Karpas-422 (cell line): ENCODE measurements around the gene NUDCD3. TPM values are rescaled to one million over a fixed set of nuclear protein-coding genes. Genes with fewer than 3 reads are reported as not detected.

Source experiments
- DNase-seq: peaks from one replicate; pipeline ENCODE4 v3.0.0-alpha.2; 2015
- H2AFZ ChIP-seq: fragments of 200-600 bp; sonication (generic); 2 replicates; pipeline ENCODE4 v1.6.1; 2014; ENCODE audit warnings: antibody characterized with exemption, low read length, mixed read lengths
- H3K27ac ChIP-seq: fragments of 200-600 bp; sonication (generic); 2 replicates; pipeline ENCODE4 v1.5.1; 2014; ENCODE audit warnings: mild to moderate bottlenecking, low read length, moderate library complexity
- H3K27me3 ChIP-seq: fragments of 200-600 bp; sonication (generic); 2 replicates; pipeline ENCODE4 v1.6.1; 2014; ENCODE audit warnings: low read length, mixed read lengths
- H3K36me3 ChIP-seq: fragments of 200-600 bp; sonication (generic); 2 replicates; pipeline ENCODE4 v1.6.1; 2014; ENCODE audit warnings: low read length, mixed read lengths; ENCODE audit not compliant: insufficient read depth
- H3K4me1 ChIP-seq: fragments of 200-600 bp; sonication (generic); 2 replicates; pipeline ENCODE4 v1.6.1; 2014; ENCODE audit warnings: mild to moderate bottlenecking, low read length, mixed read lengths
- H3K4me2 ChIP-seq: fragments of 200-600 bp; sonication (generic); 2 replicates; pipeline ENCODE4 v1.6.1; 2014; ENCODE audit warnings: low read length, low read depth, mild to moderate bottlenecking; ENCODE audit not compliant: poor library complexity, severe bottlenecking
- H3K4me3 ChIP-seq: fragments of 200-600 bp; sonication (generic); 2 replicates; pipeline ENCODE4 v1.5.1; 2014; ENCODE audit warnings: mild to moderate bottlenecking, antibody characterized with exemption, low read length, mixed read lengths
- H3K79me2 ChIP-seq: fragments of 200-600 bp; sonication (generic); 2 replicates; pipeline ENCODE4 v1.6.1; 2014; ENCODE audit warnings: mild to moderate bottlenecking, low read length, mixed read lengths
- H3K9ac ChIP-seq: fragments of 200-600 bp; sonication (generic); 2 replicates; pipeline ENCODE4 v1.6.0; 2014; ENCODE audit warnings: low read length
- H3K9me2 ChIP-seq: fragments of 200-600 bp; sonication (generic), shearing (Covaris generic); replicated peaks from 2 replicates; pipeline ENCODE4 v1.6.0; 2014; ENCODE audit warnings: mild to moderate bottlenecking, low read length, moderate library complexity; ENCODE audit not compliant: insufficient read depth
- H3K9me3 ChIP-seq: fragments of 300-700, 200-600 bp; sonication (generic); 2 replicates; pipeline ENCODE4 v1.6.1; 2014; ENCODE audit warnings: low read length, mixed read lengths
- H4K20me1 ChIP-seq: fragments of 200-600 bp; sonication (generic); 2 replicates; pipeline ENCODE4 v1.6.1; 2014; ENCODE audit warnings: mild to moderate bottlenecking, antibody characterized with exemption, low read length, low read depth; ENCODE audit not compliant: insufficient read depth
- total RNA-seq: library from RNA; depleted of rRNA; stranded (reverse); fragments of >200 nt; shearing (Covaris generic); gene quantifications from 2 replicates; pipeline ENCODE4 v1.2.3, GENCODE V29; 2014; ENCODE audit warnings: low replicate concordance

Gene NUDCD3
- total RNA-seq, 1 experiment from 2014 or later = 56.1 TPM

- H3K9me2 ChIP-seq = no peaks in the 10 kb centered on the region
- no peak overlapping the region for H2AFZ ChIP-seq
- H3K79me2 ChIP-seq = peaks cover 93% of the 10 kb centered on the region
- peaks cover 16% of the 10 kb centered on the region; the same call in 1 of the 2 replicates for H3K36me3 ChIP-seq
- H3K27ac ChIP-seq = peak overlapping the region; percentile 78
- peak overlapping the region; percentile 51 for H3K4me2 ChIP-seq
- no peaks in the 10 kb centered on the region for H3K27me3 ChIP-seq
- 0 out of 2 replicates have a peak overlapping the region, but pooled peaks have one; percentile 11 for H3K9ac ChIP-seq
- H4K20me1 ChIP-seq = no peaks in the 10 kb centered on the region
- DNase-seq = peak; percentile 80
- no peaks in the 10 kb centered on the region for H3K9me3 ChIP-seq
- H3K4me3 ChIP-seq = peak overlapping the region; percentile 7; the same call in 1 of the 2 replicates
- H3K4me1 ChIP-seq = peaks cover 46% of the 10 kb centered on the region
Measured at GRCh38 chr7:44460325-44460724, 30.1 kb downstream of the NUDCD3 start.

GRCh38 chr7:44455155-44455554, 35.3 kb downstream of the NUDCD3 start:
- no peak for DNase-seq
- H3K4me3 ChIP-seq = no peak overlapping the region
- H3K9me3 ChIP-seq = no peaks in the 10 kb centered on the region
- no peaks in the 10 kb centered on the region for H3K9me2 ChIP-seq
- H3K9ac ChIP-seq = no peak overlapping the region
- H3K27me3 ChIP-seq = no peaks in the 10 kb centered on the region
- H3K79me2 ChIP-seq = peaks cover 92% of the 10 kb centered on the region
- no peak overlapping the region for H3K27ac ChIP-seq
- H3K4me1 ChIP-seq = peaks cover 16% of the 10 kb centered on the region
- H3K4me2 ChIP-seq = no peak overlapping the region
- no peak overlapping the region for H2AFZ ChIP-seq
- no peaks in the 10 kb centered on the region for H4K20me1 ChIP-seq
- H3K36me3 ChIP-seq = peaks cover 20% of the 10 kb centered on the region; the same call in 1 of the 2 replicates

DNA sequence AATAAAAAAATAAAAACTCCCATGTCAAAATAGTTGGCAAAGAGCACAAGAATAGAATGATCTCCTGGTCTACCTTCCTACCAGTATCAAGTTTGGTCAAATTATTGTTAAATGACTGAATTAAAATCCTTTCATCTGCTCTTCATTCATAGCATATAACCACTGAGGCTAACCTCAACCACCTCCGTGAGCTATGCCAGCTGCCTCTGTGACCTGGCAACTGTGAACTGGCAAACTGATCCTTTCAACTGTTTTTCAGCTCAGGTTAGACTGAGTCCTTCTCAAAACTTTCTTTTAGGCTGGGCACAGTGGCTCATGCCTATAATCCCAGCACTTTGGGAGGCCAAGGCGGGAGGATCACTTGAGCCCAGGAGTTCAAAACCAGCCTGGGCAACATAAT, 36.1 kb downstream of the NUDCD3 start:
- no peak overlapping the region for H3K9ac ChIP-seq
- no peaks in the 10 kb centered on the region for H3K27me3 ChIP-seq
- no peaks in the 10 kb centered on the region for H3K9me3 ChIP-seq
- H2AFZ ChIP-seq = no peak overlapping the region
- H3K4me2 ChIP-seq = no peak overlapping the region
- no peaks in the 10 kb centered on the region for H3K9me2 ChIP-seq
- H3K27ac ChIP-seq = no peak overlapping the region
- H4K20me1 ChIP-seq = no peaks in the 10 kb centered on the region
- no peak overlapping the region for H3K4me3 ChIP-seq
- no peak for DNase-seq
- peaks cover 92% of the 10 kb centered on the region for H3K79me2 ChIP-seq
- H3K4me1 ChIP-seq = peaks cover 16% of the 10 kb centered on the region
- peaks cover 13% of the 10 kb centered on the region; the same call in 1 of the 2 replicates for H3K36me3 ChIP-seq

DNA sequence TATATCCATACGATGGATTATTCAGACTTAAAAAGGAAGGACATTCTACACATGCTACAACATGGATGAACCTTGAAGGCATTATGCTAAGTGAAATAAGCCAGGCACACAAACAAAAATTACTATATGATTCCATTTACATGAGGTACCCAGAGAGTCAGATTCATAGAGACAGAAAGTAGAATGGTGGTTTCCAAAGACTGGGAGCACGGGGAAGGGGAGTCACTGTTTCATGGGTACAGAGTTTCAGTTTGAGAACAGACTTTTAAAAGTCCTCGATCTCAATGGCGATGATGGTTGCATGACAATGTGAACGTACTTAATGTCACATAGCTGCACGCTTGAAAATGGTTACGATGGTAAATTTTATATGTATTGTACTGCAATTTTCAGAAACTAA, 39.3 kb downstream of the NUDCD3 start:
- Histone ChIP-seq H3K36me3 (peaks cover 12% of the 10 kb centered on the region; the same call in 1 of the 2 replicates), H4K20me1 (no peaks in the 10 kb centered on the region), H3K27me3 (no peaks in the 10 kb centered on the region), H3K27ac (no peak overlapping the region), H3K9ac (no peak overlapping the region), H3K9me3 (no peaks in the 10 kb centered on the region), H3K4me1 (peaks cover 30% of the 10 kb centered on the region), H3K79me2 (peaks cover 93% of the 10 kb centered on the region), H3K9me2 (no peaks in the 10 kb centered on the region), H2AFZ (no peak overlapping the region), H3K4me2 (no peak overlapping the region), H3K4me3 (no peak overlapping the region)
- no peak for DNase-seq

DNA sequence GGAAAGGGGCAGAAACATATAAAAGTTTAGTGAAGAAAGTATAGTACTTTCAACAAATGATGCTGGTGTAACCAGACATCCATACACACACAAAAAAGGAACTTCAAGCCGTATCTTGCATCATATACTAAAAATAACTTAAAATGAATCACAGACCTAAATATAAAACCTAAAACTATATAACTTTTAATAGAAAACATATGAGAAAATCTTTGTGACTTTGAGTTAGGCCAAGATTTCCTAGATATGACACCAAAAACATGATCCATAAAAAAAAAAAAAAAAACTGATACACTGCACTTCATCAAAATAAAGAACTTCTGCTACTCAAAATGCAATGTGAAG, 40.9 kb downstream of the NUDCD3 start:
- no peak overlapping the region for H3K4me3 ChIP-seq
- H3K27me3 ChIP-seq = no peaks in the 10 kb centered on the region
- H4K20me1 ChIP-seq = peaks cover 6% of the 10 kb centered on the region; the same call in 1 of the 2 replicates
- H3K27ac ChIP-seq = peak overlapping the region; percentile 63
- H3K9me3 ChIP-seq = no peaks in the 10 kb centered on the region
- DNase-seq = peak; percentile 56
- H3K9me2 ChIP-seq = no peaks in the 10 kb centered on the region
- no peak overlapping the region for H2AFZ ChIP-seq
- peaks cover 37% of the 10 kb centered on the region for H3K4me1 ChIP-seq
- H3K9ac ChIP-seq = no peak overlapping the region
- H3K4me2 ChIP-seq = peak overlapping the region; percentile 29
- H3K79me2 ChIP-seq = peaks cover 95% of the 10 kb centered on the region
- peaks cover 17% of the 10 kb centered on the region for H3K36me3 ChIP-seq

GRCh38 chr7:44448922-44449583, 41.4 kb downstream of the NUDCD3 start:
- no peak for DNase-seq
- H2AFZ ChIP-seq = no peak overlapping the region
- peaks cover 95% of the 10 kb centered on the region for H3K79me2 ChIP-seq
- H3K9me3 ChIP-seq = no peaks in the 10 kb centered on the region
- peaks cover 6% of the 10 kb centered on the region; the same call in 1 of the 2 replicates for H4K20me1 ChIP-seq
- peak overlapping the region; percentile 63 for H3K27ac ChIP-seq
- H3K36me3 ChIP-seq = peaks cover 17% of the 10 kb centered on the region
- H3K27me3 ChIP-seq = no peaks in the 10 kb centered on the region
- H3K4me1 ChIP-seq = peaks cover 37% of the 10 kb centered on the region
- H3K9ac ChIP-seq = no peak overlapping the region
- no peak overlapping the region for H3K4me3 ChIP-seq
- H3K4me2 ChIP-seq = peak overlapping the region; percentile 29
- H3K9me2 ChIP-seq = no peaks in the 10 kb centered on the region

- peaks cover 37% of the 10 kb centered on the region for H3K4me1 ChIP-seq
- no peaks in the 10 kb centered on the region for H3K27me3 ChIP-seq
- no peaks in the 10 kb centered on the region for H3K9me2 ChIP-seq
- no peak overlapping the region for H3K27ac ChIP-seq
- no peak overlapping the region for H3K4me2 ChIP-seq
- H2AFZ ChIP-seq = no peak overlapping the region
- no peaks in the 10 kb centered on the region for H3K9me3 ChIP-seq
- H4K20me1 ChIP-seq = peaks cover 6% of the 10 kb centered on the region; the same call in 1 of the 2 replicates
- H3K36me3 ChIP-seq = peaks cover 17% of the 10 kb centered on the region
- peaks cover 100% of the 10 kb centered on the region for H3K79me2 ChIP-seq
- no peak overlapping the region for H3K9ac ChIP-seq
- DNase-seq = no peak
- no peak overlapping the region for H3K4me3 ChIP-seq
Measured at GRCh38 chr7:44447874-44448425, 42.5 kb downstream of the NUDCD3 start.

- H3K4me1 ChIP-seq = peaks cover 37% of the 10 kb centered on the region
- no peak overlapping the region for H3K27ac ChIP-seq
- H3K36me3 ChIP-seq = peaks cover 17% of the 10 kb centered on the region
- no peaks in the 10 kb centered on the region for H3K9me3 ChIP-seq
- H4K20me1 ChIP-seq = peaks cover 6% of the 10 kb centered on the region; the same call in 1 of the 2 replicates
- DNase-seq = no peak
- no peak overlapping the region for H3K4me2 ChIP-seq
- no peak overlapping the region for H3K4me3 ChIP-seq
- no peak overlapping the region for H2AFZ ChIP-seq
- no peaks in the 10 kb centered on the region for H3K9me2 ChIP-seq
- no peak overlapping the region for H3K9ac ChIP-seq
- peaks cover 98% of the 10 kb centered on the region for H3K79me2 ChIP-seq
- no peaks in the 10 kb centered on the region for H3K27me3 ChIP-seq
Measured at GRCh38 chr7:44445986-44446671, 44.3 kb downstream of the NUDCD3 start.
